Natural killer cell (primary cell): Measurements from ENCODE around the gene SFSWAP. TPM values are rescaled to one million over a fixed set of nuclear protein-coding genes. Genes with fewer than 3 reads are reported as not detected.

Experiments used
- ATAC-seq, 3 donors: fragments of 150-1000 bp in 2 of 3; fragments of 200-7000 bp in 1 of 3; cut with Tn5 transposase; 1 replicate in 1 of 3; 2 replicates in 2 of 3; pipeline ENCODE4 v1.10.0; 2021; ENCODE audit warnings: mild to moderate bottlenecking in 2 of 3, moderate library complexity in 2 of 3
- DNase-seq, 2 donors: peaks; one replicate each; pipeline versions ENCODE4 v3.0.0 to v3.0.0-alpha.2; 2013 to 2021; ENCODE audit warnings: mixed read lengths in 1 of 2
- H3K27ac ChIP-seq: one replicate; pipeline ENCODE4 v1.5.1; 2013; ENCODE audit warnings: mild to moderate bottlenecking, low read length
- H3K27me3 ChIP-seq: one replicate; pipeline ENCODE4 v1.6.1; 2013; ENCODE audit warnings: low read length; ENCODE audit not compliant: control insufficient read depth, insufficient read depth
- H3K36me3 ChIP-seq: one replicate; pipeline ENCODE4 v1.6.1; 2013; ENCODE audit warnings: low read length; ENCODE audit not compliant: control insufficient read depth, insufficient read depth
- H3K4me1 ChIP-seq: one replicate; pipeline ENCODE4 v1.6.1; 2013; ENCODE audit warnings: low read length; ENCODE audit not compliant: control insufficient read depth, insufficient read depth
- H3K4me3 ChIP-seq: one replicate; pipeline ENCODE4 v1.5.1; 2013; ENCODE audit warnings: low read length
- H3K9me3 ChIP-seq: one replicate; pipeline ENCODE4 v1.6.1; 2013; ENCODE audit warnings: low read length; ENCODE audit not compliant: control insufficient read depth, insufficient read depth
- H3K27ac Mint-ChIP-seq, 2 donors: one replicate each; pipeline ENCODE4 v1.8.0; 2022; ENCODE audit warnings: mild to moderate bottlenecking in 2 of 2, mixed read lengths in 2 of 2, moderate library complexity in 1 of 2
- H3K27me3 Mint-ChIP-seq, 2 donors: one replicate each; pipeline ENCODE4 v1.8.0; 2022; ENCODE audit warnings: low read depth in 2 of 2, mixed read lengths in 2 of 2
- H3K36me3 Mint-ChIP-seq: one replicate; pipeline ENCODE4 v1.8.0; 2022; ENCODE audit warnings: mixed read lengths
- H3K4me1 Mint-ChIP-seq, 2 donors: one replicate each; pipeline ENCODE4 v1.8.0; 2022; ENCODE audit warnings: mixed read lengths in 2 of 2
- H3K4me3 Mint-ChIP-seq: one replicate; pipeline ENCODE4 v1.8.0; 2022; ENCODE audit warnings: mild to moderate bottlenecking, moderate library complexity, mixed read lengths
- H3K9me3 Mint-ChIP-seq, 2 donors: one replicate each; pipeline ENCODE4 v1.8.0; 2022; ENCODE audit warnings: mixed read lengths in 2 of 2
- CTCF ChIP-seq: fragments of 200-600 bp; IDR thresholded peaks from one replicate; pipeline ENCODE4 v1.8.0; 2022; ENCODE audit warnings: antibody characterized with exemption
- WGBS: methylation state at CpG from one replicate; pipeline ENCODE4 v1.1.7; 2013; ENCODE audit warnings: missing lambda C conversion rate; ENCODE audit not compliant: insufficient coverage; 5-methylcytosine and 5-hydroxymethylcytosine counted together
- intact Hi-C: fragments of 100-400 bp; cut with micrococcal nuclease; formaldehyde crosslinking; loops from one replicate; pipeline ENCODE4 v1.14.2; 2022
- total RNA-seq, 4 donors: library from RNA; stranded (reverse); fragments of 120-200 nt in 1 of 4; gene quantifications; one replicate each; pipeline versions ENCODE4 v1.2.3 to v1.2.4, GENCODE V29; 2013 to 2022

SFSWAP gene
- total RNA-seq, 3 donors from 2014 or later (not counting 1 experiment from before 2014, with no cell fraction given) = 99.1 to 109 (median 102) TPM

GRCh38 chr12:131844656-131845055, 133.8 kb downstream of the SFSWAP start:
- Mint-ChIP-seq H3K9me3 (no peaks in the 10 kb centered on the region), H3K4me1 (no peaks in the 10 kb centered on the region), H3K27ac (no peak overlapping the region), H3K4me3 (no peak overlapping the region), H3K27me3 (no peaks in the 10 kb centered on the region), H3K36me3 (no peaks in the 10 kb centered on the region)
- 94% methylated on average over 25 of the region's 25 CpGs for WGBS
- intact Hi-C loops = no loop called here
- no peak for ATAC-seq
- Histone ChIP-seq H3K27ac (no peak overlapping the region), H3K4me3 (no peak overlapping the region), H3K4me1 (no peaks in the 10 kb centered on the region), H3K9me3 (no peaks in the 10 kb centered on the region), H3K36me3 (no peaks in the 10 kb centered on the region), H3K27me3 (no peaks in the 10 kb centered on the region)
- no peak for TF ChIP-seq CTCF
- DNase-seq = no peak

GRCh38 chr12:131845121-131845520, 134.2 kb downstream of the SFSWAP start:
- no peaks in the 10 kb centered on the region for H3K4me1 ChIP-seq
- Mint-ChIP-seq H3K27me3 (no peaks in the 10 kb centered on the region), H3K4me1 (no peaks in the 10 kb centered on the region), H3K27ac (no peak overlapping the region), H3K36me3 (no peaks in the 10 kb centered on the region), H3K9me3 (no peaks in the 10 kb centered on the region), H3K4me3 (no peak overlapping the region)
- no peak overlapping the region for H3K4me3 ChIP-seq
- ATAC-seq (no peak), DNase-seq (no peak)
- TF ChIP-seq CTCF = no peak
- H3K27me3 ChIP-seq = no peaks in the 10 kb centered on the region
- H3K9me3 ChIP-seq = no peaks in the 10 kb centered on the region
- H3K36me3 ChIP-seq = no peaks in the 10 kb centered on the region
- intact Hi-C loops = no loop called here
- WGBS = 94% methylated on average over 29 of the region's 29 CpGs
- H3K27ac ChIP-seq = no peak overlapping the region

GRCh38 chr12:131847456-131847855, 136.6 kb downstream of the SFSWAP start:
- no peaks in the 10 kb centered on the region for H3K9me3 ChIP-seq
- intact Hi-C loops = no loop called here
- H3K4me3 Mint-ChIP-seq = no peak overlapping the region
- 80% methylated on average over 10 of the region's 10 CpGs for WGBS
- no peak overlapping the region for H3K27ac Mint-ChIP-seq
- no peak for ATAC-seq
- no peaks in the 10 kb centered on the region for H3K36me3 Mint-ChIP-seq
- no peaks in the 10 kb centered on the region for H3K9me3 Mint-ChIP-seq
- no peak for TF ChIP-seq CTCF
- H3K4me3 ChIP-seq = no peak overlapping the region
- no peaks in the 10 kb centered on the region for H3K4me1 Mint-ChIP-seq
- peaks cover 4% of the 10 kb centered on the region for H3K4me1 ChIP-seq
- H3K27ac ChIP-seq = no peak overlapping the region
- no peaks in the 10 kb centered on the region for H3K27me3 Mint-ChIP-seq
- H3K27me3 ChIP-seq = no peaks in the 10 kb centered on the region
- H3K36me3 ChIP-seq = no peaks in the 10 kb centered on the region
- no peak for DNase-seq

GRCh38 chr12:131848753-131849152, 137.9 kb downstream of the SFSWAP start:
- no peaks in the 10 kb centered on the region for H3K9me3 Mint-ChIP-seq
- peaks cover 9% of the 10 kb centered on the region for H3K4me1 ChIP-seq
- no peaks in the 10 kb centered on the region for H3K36me3 ChIP-seq
- ATAC-seq (no peak), DNase-seq (no peak)
- no peak overlapping the region for H3K27ac Mint-ChIP-seq
- no peak overlapping the region for H3K4me3 ChIP-seq
- TF ChIP-seq CTCF = no peak
- no peak overlapping the region for H3K4me3 Mint-ChIP-seq
- no peaks in the 10 kb centered on the region for H3K4me1 Mint-ChIP-seq
- intact Hi-C loops = no loop called here
- no peaks in the 10 kb centered on the region for H3K36me3 Mint-ChIP-seq
- no peaks in the 10 kb centered on the region for H3K9me3 ChIP-seq
- H3K27ac ChIP-seq = no peak overlapping the region
- no peaks in the 10 kb centered on the region for H3K27me3 Mint-ChIP-seq
- no peaks in the 10 kb centered on the region for H3K27me3 ChIP-seq
- WGBS = 81% methylated on average over 24 of the region's 24 CpGs
